ENCODE measurements around the gene FLOT1.
"Not testable (repeated sequence)": the region's sequence is repeated elsewhere in the genome, so short reads cannot be mapped to it uniquely, and the experiment has no call there.

Gene FLOT1

GRCh38 chr6:30767944-30768301, 25.4 kb upstream of the FLOT1 start:
- no peak overlapping the region for H3K4me3 ChIP-seq (ENCODE audit: insufficient read depth, low read depth, low read length, poor library complexity, severe bottlenecking)
- no peaks in the 10 kb centered on the region for H3K9me3 ChIP-seq (ENCODE audit: control insufficient read depth, low read length)
- no peaks in the 10 kb centered on the region for H3K27me3 ChIP-seq (replicated peaks; ENCODE audit: control insufficient read depth, insufficient read depth, low read length, poor library complexity, severe bottlenecking)
- no peak overlapping the region for H3K27ac ChIP-seq (ENCODE audit: insufficient read depth, low read length, poor library complexity, severe bottlenecking)
- no peaks in the 10 kb centered on the region for H3K36me3 ChIP-seq (ENCODE audit: control insufficient read depth, insufficient read depth, low read length)
- no peak for DNase-seq
- H3K4me1 ChIP-seq (ENCODE audit: control insufficient read depth, insufficient read depth, low read length, poor library complexity, severe bottlenecking): peaks cover 19% of the 10 kb centered on the region

GRCh38 chr6:30767158-30767943, 24.9 kb upstream of the FLOT1 start:
- no peak for DNase-seq
- no peak overlapping the region for H3K27ac ChIP-seq (ENCODE audit: insufficient read depth, low read length, poor library complexity, severe bottlenecking)
- H3K4me3 ChIP-seq (ENCODE audit: insufficient read depth, low read depth, low read length, poor library complexity, severe bottlenecking): no peak overlapping the region
- H3K27me3 ChIP-seq (replicated peaks; ENCODE audit: control insufficient read depth, insufficient read depth, low read length, poor library complexity, severe bottlenecking): no peaks in the 10 kb centered on the region
- H3K9me3 ChIP-seq (ENCODE audit: control insufficient read depth, low read length): no peaks in the 10 kb centered on the region
- peaks cover 19% of the 10 kb centered on the region for H3K4me1 ChIP-seq (ENCODE audit: control insufficient read depth, insufficient read depth, low read length, poor library complexity, severe bottlenecking)
- H3K36me3 ChIP-seq (ENCODE audit: control insufficient read depth, insufficient read depth, low read length): no peaks in the 10 kb centered on the region

- no peak for DNase-seq
- no peaks in the 10 kb centered on the region for H3K27me3 ChIP-seq (replicated peaks; ENCODE audit: control insufficient read depth, insufficient read depth, low read length, poor library complexity, severe bottlenecking)
- no peak overlapping the region for H3K27ac ChIP-seq (ENCODE audit: insufficient read depth, low read length, poor library complexity, severe bottlenecking)
- H3K36me3 ChIP-seq (ENCODE audit: control insufficient read depth, insufficient read depth, low read length): no peaks in the 10 kb centered on the region
- H3K9me3 ChIP-seq (ENCODE audit: control insufficient read depth, low read length): no peaks in the 10 kb centered on the region
- H3K4me1 ChIP-seq (ENCODE audit: control insufficient read depth, insufficient read depth, low read length, poor library complexity, severe bottlenecking): peaks cover 19% of the 10 kb centered on the region
- H3K4me3 ChIP-seq (ENCODE audit: insufficient read depth, low read depth, low read length, poor library complexity, severe bottlenecking): no peak overlapping the region
These were observed 24.1 kb upstream of the FLOT1 start for GRCh38 chr6:30766461-30767157.

GRCh38 chr6:30765495-30765894, 23.0 kb upstream of the FLOT1 start:
- not testable (repeated sequence) for DNase-seq; H3K4me3 ChIP-seq (ENCODE audit: insufficient read depth, low read depth, low read length, poor library complexity, severe bottlenecking); H3K9me3 ChIP-seq (ENCODE audit: control insufficient read depth, low read length); H3K27me3 ChIP-seq (replicated peaks; ENCODE audit: control insufficient read depth, insufficient read depth, low read length, poor library complexity, severe bottlenecking); H3K27ac ChIP-seq (ENCODE audit: insufficient read depth, low read length, poor library complexity, severe bottlenecking); H3K36me3 ChIP-seq (ENCODE audit: control insufficient read depth, insufficient read depth, low read length)
- H3K4me1 ChIP-seq (ENCODE audit: control insufficient read depth, insufficient read depth, low read length, poor library complexity, severe bottlenecking): peaks cover 19% of the 10 kb centered on the region

GRCh38 chr6:30764490-30765043, 22.1 kb upstream of the FLOT1 start:
- not testable (repeated sequence) for DNase-seq; H3K27ac ChIP-seq (ENCODE audit: insufficient read depth, low read length, poor library complexity, severe bottlenecking); H3K4me3 ChIP-seq (ENCODE audit: insufficient read depth, low read depth, low read length, poor library complexity, severe bottlenecking); H3K9me3 ChIP-seq (ENCODE audit: control insufficient read depth, low read length); H3K27me3 ChIP-seq (replicated peaks; ENCODE audit: control insufficient read depth, insufficient read depth, low read length, poor library complexity, severe bottlenecking); H3K36me3 ChIP-seq (ENCODE audit: control insufficient read depth, insufficient read depth, low read length)
- peaks cover 16% of the 10 kb centered on the region for H3K4me1 ChIP-seq (ENCODE audit: control insufficient read depth, insufficient read depth, low read length, poor library complexity, severe bottlenecking)

GRCh38 chr6:30763618-30764489, 21.4 kb upstream of the FLOT1 start:
- DNase-seq: no peak
- Histone ChIP-seq H3K4me1 (ENCODE audit: control insufficient read depth, insufficient read depth, low read length, poor library complexity, severe bottlenecking) (peaks cover 9% of the 10 kb centered on the region), H3K36me3 (ENCODE audit: control insufficient read depth, insufficient read depth, low read length) (no peaks in the 10 kb centered on the region), H3K9me3 (ENCODE audit: control insufficient read depth, low read length) (no peaks in the 10 kb centered on the region), H3K27me3 (replicated peaks; ENCODE audit: control insufficient read depth, insufficient read depth, low read length, poor library complexity, severe bottlenecking) (no peaks in the 10 kb centered on the region), H3K4me3 (ENCODE audit: insufficient read depth, low read depth, low read length, poor library complexity, severe bottlenecking) (no peak overlapping the region), H3K27ac (ENCODE audit: insufficient read depth, low read length, poor library complexity, severe bottlenecking) (no peak overlapping the region)

- H3K27ac ChIP-seq (ENCODE audit: insufficient read depth, low read length, poor library complexity, severe bottlenecking): no peak overlapping the region
- H3K4me3 ChIP-seq (ENCODE audit: insufficient read depth, low read depth, low read length, poor library complexity, severe bottlenecking): no peak overlapping the region
These were observed 20.7 kb upstream of the FLOT1 start for GRCh38 chr6:30763155-30763617.

GRCh38 chr6:30761791-30762429, 19.4 kb upstream of the FLOT1 start:
- no peak for DNase-seq
- Histone ChIP-seq H3K4me3 (ENCODE audit: insufficient read depth, low read depth, low read length, poor library complexity, severe bottlenecking) (no peak overlapping the region), H3K27ac (ENCODE audit: insufficient read depth, low read length, poor library complexity, severe bottlenecking) (no peak overlapping the region), H3K36me3 (ENCODE audit: control insufficient read depth, insufficient read depth, low read length) (no peaks in the 10 kb centered on the region), H3K27me3 (replicated peaks; ENCODE audit: control insufficient read depth, insufficient read depth, low read length, poor library complexity, severe bottlenecking) (no peaks in the 10 kb centered on the region), H3K9me3 (ENCODE audit: control insufficient read depth, low read length) (no peaks in the 10 kb centered on the region), H3K4me1 (ENCODE audit: control insufficient read depth, insufficient read depth, low read length, poor library complexity, severe bottlenecking) (no peaks in the 10 kb centered on the region)

More at GRCh38 chr6:30763155-30763617, 20.7 kb upstream of the FLOT1 start:
- H3K4me1 ChIP-seq (ENCODE audit: control insufficient read depth, insufficient read depth, low read length, poor library complexity, severe bottlenecking): peaks cover 3% of the 10 kb centered on the region
- DNase-seq: no peak
- no peaks in the 10 kb centered on the region for H3K9me3 ChIP-seq (ENCODE audit: control insufficient read depth, low read length)
- no peaks in the 10 kb centered on the region for H3K36me3 ChIP-seq (ENCODE audit: control insufficient read depth, insufficient read depth, low read length)
- no peaks in the 10 kb centered on the region for H3K27me3 ChIP-seq (replicated peaks; ENCODE audit: control insufficient read depth, insufficient read depth, low read length, poor library complexity, severe bottlenecking)

GRCh38 chr6:30760549-30760948, 18.1 kb upstream of the FLOT1 start:
- H3K9me3 ChIP-seq (ENCODE audit: control insufficient read depth, low read length): no peaks in the 10 kb centered on the region

More at GRCh38 chr6:30760549-30760948, 18.1 kb upstream of the FLOT1 start:
- no peaks in the 10 kb centered on the region for H3K27me3 ChIP-seq (replicated peaks; ENCODE audit: control insufficient read depth, insufficient read depth, low read length, poor library complexity, severe bottlenecking)
- H3K4me3 ChIP-seq (ENCODE audit: insufficient read depth, low read depth, low read length, poor library complexity, severe bottlenecking): no peak overlapping the region
- no peak for DNase-seq
- H3K4me1 ChIP-seq (ENCODE audit: control insufficient read depth, insufficient read depth, low read length, poor library complexity, severe bottlenecking): no peaks in the 10 kb centered on the region
- no peak overlapping the region for H3K27ac ChIP-seq (ENCODE audit: insufficient read depth, low read length, poor library complexity, severe bottlenecking)
- no peaks in the 10 kb centered on the region for H3K36me3 ChIP-seq (ENCODE audit: control insufficient read depth, insufficient read depth, low read length)
